Stimulated activated naive B cell treated with anti-CD40 and anti-IgM and Interleukin-4, amounts not matched to agents 10 μg/mL and 1 μg/mL and 100 μg/mL, for 72 hours (primary cell): ENCODE data around the gene DNAJC11.
A peak's percentile ranks its signal among the peaks of the same experiment; 100 is the strongest.

ENCODE experiments used
- ATAC-seq, 2 donors: fragments of 150-1000 bp; cut with Tn5 transposase; replicated peaks; 2 replicates each; pipeline ENCODE4 v1.10.0; 2021; ENCODE audit warnings: moderate library complexity in 1 of 2
- DNase-seq: peaks from one replicate; pipeline ENCODE4 v3.0.0; 2021
- H3K27ac Mint-ChIP-seq: one replicate; pipeline ENCODE4 v1.8.0; 2022; ENCODE audit warnings: mild to moderate bottlenecking, mixed read lengths
- H3K27me3 Mint-ChIP-seq, 2 donors: one replicate each; pipeline ENCODE4 v1.8.0; 2022; ENCODE audit warnings: mixed read lengths in 2 of 2
- H3K36me3 Mint-ChIP-seq, 2 donors: one replicate each; pipeline ENCODE4 v1.8.0; 2022; ENCODE audit warnings: mixed read lengths in 2 of 2, mild to moderate bottlenecking in 1 of 2
- H3K4me1 Mint-ChIP-seq, 2 donors: one replicate each; pipeline ENCODE4 v1.8.0; 2022; ENCODE audit warnings: mixed read lengths in 2 of 2, mild to moderate bottlenecking in 1 of 2
- H3K4me3 Mint-ChIP-seq, 2 donors: one replicate each; pipeline ENCODE4 v1.8.0; 2022; ENCODE audit warnings: mild to moderate bottlenecking in 2 of 2, mixed read lengths in 2 of 2, moderate library complexity in 1 of 2
- H3K9me3 Mint-ChIP-seq, 2 donors: one replicate each; pipeline ENCODE4 v1.8.0; 2022; ENCODE audit warnings: mixed read lengths in 2 of 2, mild to moderate bottlenecking in 1 of 2

Gene DNAJC11

GRCh38 chr1:6619045-6619444 lies 82.6 kb downstream of the DNAJC11 start:
- no peak for DNase-seq
- ATAC-seq: no peak
- no peaks in the 10 kb centered on the region for H3K9me3 Mint-ChIP-seq
- H3K27ac Mint-ChIP-seq: no peak overlapping the region
- no peaks in the 10 kb centered on the region for H3K27me3 Mint-ChIP-seq
- H3K4me1 Mint-ChIP-seq: peaks cover 7 to 21% of the 10 kb centered on the region in 2 donors
- H3K36me3 Mint-ChIP-seq: peaks cover 17 to 23% of the 10 kb centered on the region in 2 donors
- H3K4me3 Mint-ChIP-seq: no peak overlapping the region

DNA sequence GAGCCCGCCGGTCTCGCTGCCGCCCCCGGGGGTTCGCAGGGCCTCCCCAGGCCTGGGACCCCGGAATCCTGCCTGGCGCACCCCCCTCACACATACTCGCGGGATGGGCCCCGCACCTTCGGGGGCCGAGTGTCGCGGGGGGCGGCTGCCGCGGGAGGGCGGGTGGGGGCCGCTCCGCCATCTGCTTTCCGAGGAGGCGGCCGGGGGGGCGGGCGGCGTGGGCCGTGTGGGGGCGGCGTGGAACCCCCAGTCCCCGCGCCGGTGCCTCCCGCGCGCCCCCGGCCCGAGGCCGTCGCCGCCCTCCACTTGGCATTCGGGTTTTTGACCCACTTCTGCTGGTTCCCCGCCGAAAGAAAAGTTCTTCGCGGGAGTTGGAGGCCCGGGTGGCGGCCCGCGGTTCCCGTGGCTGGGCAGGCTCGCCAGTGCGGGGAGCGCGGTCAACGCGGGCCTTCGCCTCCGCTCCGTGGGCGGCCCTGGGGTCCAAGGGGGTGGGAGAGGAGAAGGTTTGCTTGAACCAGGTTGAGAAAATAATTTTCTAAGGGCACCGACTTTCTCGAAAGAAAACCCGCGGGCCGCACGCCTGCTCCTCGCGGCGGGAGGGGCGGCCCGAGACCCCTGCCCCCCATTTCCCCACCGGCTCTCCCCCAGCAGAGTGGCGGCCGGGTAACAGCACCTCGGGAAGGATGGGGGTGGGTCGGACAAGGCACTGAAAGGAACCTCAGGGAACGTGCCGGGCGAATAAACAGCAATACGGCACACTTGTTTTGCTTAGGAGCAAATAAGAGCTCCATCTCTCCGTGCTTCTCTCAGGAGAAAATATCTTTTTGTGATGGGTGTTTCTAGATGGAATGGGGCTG lies 86.5 kb downstream of the DNAJC11 start:
- Mint-ChIP-seq H3K4me1 (peaks cover 12 to 29% of the 10 kb centered on the region in 2 donors), H3K27me3 (no peaks in the 10 kb centered on the region), H3K27ac (peak overlapping the region; percentile 25), H3K9me3 (no peaks in the 10 kb centered on the region), H3K4me3 (peak overlapping the region; percentile 52 to 86), H3K36me3 (peaks cover 9% of the 10 kb centered on the region in 2 donors)
- no peak for DNase-seq
- ATAC-seq: no peak

DNA sequence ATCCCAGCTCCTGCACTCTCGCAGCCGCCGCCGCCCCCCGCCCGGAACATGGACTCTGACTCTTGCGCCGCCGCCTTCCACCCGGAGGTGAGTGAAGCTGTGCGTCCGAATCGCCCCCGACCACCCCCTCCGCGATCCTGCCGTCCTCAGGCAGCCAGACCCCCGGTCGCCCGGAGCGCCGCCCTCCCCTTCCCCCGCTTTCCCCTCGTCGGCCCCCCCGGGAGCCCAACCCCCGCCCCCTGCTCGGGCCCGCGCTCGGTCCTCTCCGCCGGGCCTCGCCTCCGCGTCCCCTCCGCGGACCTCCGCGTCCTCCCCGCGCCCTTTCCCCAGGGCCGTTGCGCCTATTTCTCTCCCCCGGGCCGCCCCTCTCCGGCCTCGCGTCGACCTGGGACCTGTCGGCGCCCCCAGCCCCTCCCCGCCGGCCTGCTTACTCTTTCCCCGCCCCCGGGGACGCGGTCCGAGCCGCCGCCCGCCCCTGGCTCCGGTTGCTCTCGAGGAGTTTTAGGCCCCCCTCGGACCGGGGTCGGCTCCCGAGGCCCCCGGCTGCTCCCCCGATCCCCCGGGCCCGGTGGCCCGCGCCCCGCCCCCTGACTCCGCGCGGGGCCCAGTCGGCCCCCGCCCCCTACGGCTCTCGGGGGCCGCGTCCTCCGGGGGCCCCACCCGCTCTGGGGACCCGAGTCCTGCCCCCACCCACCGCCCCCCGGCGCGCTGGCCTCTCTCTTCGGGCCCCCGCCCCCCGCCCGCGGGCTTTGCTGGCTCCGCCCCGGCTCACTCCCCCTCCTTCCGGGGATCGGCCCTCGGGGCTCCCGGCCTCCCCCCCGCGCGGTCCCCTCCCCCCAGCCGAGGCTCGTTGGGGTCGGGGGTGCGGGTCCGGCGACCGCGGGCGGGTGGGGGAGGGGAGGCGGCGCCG lies 87.3 kb downstream of the DNAJC11 start:
- Mint-ChIP-seq H3K36me3 (peaks cover 2 to 4% of the 10 kb centered on the region in 2 donors), H3K27me3 (no peaks in the 10 kb centered on the region), H3K9me3 (no peaks in the 10 kb centered on the region), H3K4me1 (peaks cover 12 to 29% of the 10 kb centered on the region in 2 donors), H3K4me3 (peak overlapping the region; percentile 85 to 86), H3K27ac (no peak overlapping the region)
- peak; percentile 32 for DNase-seq
- ATAC-seq: peak; percentile 1 to 5

DNA sequence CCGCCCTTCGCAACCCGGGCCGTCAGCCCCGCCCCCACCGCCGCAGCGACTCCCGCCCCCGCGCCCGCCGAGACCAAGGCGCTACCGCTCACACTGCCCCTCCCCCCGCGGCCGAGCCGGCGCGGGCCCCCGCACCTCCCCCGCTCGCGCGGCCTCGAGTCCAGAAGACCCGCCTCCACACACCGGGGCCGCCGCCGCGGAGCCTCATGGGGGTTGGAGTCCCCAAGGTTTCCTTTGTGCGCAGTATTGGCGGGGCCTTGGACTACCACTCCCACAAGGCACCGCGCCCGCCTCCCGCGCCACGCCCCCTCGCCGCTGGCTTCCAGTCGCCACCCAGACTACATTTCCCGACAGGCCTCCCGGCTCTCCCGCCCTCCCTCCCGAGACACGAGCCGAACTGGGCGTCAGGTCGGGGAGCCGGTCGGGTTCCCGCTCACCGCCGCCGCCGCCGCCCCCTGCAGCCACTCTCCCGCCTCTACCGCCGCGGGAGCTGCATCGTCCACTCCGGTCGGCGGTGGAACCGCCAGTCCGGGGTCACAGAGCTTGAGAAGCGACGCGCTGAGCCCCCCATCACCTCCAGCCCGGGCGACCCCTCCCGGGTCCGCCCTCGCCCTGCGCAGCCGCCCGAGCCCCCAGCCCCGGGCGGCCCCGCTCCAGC lies 88.1 kb downstream of the DNAJC11 start, which contains the start of gene PHF13:
Gene PHF13 (plus strand): TSS at position 371 of the 658 bp plus-strand sequence. CDS start 336 bp downstream, outside the sequence.
- Mint-ChIP-seq H3K27me3 (no peaks in the 10 kb centered on the region), H3K4me3 (peak within 1 kb of the TSS; percentile 85 to 86), H3K27ac (peak within 1 kb of the TSS; percentile 89), H3K9me3 (no peaks in the 10 kb centered on the region), H3K36me3 (peaks cover under 1% of the 10 kb centered on the region in 2 donors), H3K4me1 (peaks cover 12 to 25% of the 10 kb centered on the region in 2 donors)
- peak; percentile 100 for DNase-seq
- ATAC-seq: peak; percentile 95 to 96

DNA sequence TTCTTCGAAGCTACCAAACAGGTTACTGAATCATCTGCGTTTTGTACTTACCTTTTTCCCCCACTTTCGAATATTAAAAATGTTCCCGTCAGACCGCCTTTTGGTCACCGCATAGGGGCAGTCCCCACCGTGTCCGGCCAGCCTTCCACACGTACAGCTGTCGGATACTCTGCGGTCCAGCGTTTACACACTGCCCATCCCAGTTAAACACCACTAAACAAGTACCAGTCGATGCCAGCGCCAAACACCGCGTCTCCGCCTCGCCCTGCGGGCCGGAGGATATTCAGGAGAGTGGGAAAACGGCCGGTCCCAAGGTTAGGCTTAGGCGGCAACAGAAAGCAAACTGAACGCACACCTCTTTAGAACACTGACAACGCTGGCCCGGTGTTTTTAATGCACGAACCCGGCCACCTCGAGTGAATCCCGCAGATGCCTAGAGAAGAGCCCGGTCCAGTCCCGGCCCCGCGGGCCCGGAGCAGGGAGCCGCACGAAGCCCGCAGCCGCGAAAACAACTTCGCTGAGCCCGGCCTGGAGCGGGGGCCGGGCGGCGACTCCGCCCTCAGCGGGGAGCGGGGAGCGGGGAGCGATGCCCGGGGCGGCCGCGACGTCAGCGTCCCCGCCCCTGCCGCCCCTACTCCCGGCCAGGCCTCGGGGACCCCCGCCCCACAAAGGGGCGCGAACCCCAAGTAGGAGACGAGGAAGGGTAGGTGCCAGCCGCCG lies 88.8 kb downstream of the DNAJC11 start:
- Mint-ChIP-seq H3K9me3 (no peaks in the 10 kb centered on the region), H3K4me1 (peaks cover 12 to 24% of the 10 kb centered on the region in 2 donors), H3K4me3 (peak overlapping the region; percentile 85 to 86), H3K27ac (peak overlapping the region; percentile 89), H3K27me3 (no peaks in the 10 kb centered on the region), H3K36me3 (no peaks in the 10 kb centered on the region)
- ATAC-seq (peak; percentile 45 to 53), DNase-seq (peak; percentile 18)

GRCh38 chr1:6603915-6604558 lies 97.6 kb downstream of the DNAJC11 start:
- H3K27ac Mint-ChIP-seq: peak overlapping the region; percentile 96
- ATAC-seq: no peak
- peaks cover 20 to 36% of the 10 kb centered on the region in 2 donors for H3K4me1 Mint-ChIP-seq
- H3K27me3 Mint-ChIP-seq: no peaks in the 10 kb centered on the region
- no peak for DNase-seq
- H3K36me3 Mint-ChIP-seq: peaks cover 2 to 12% of the 10 kb centered on the region in 2 donors
- H3K4me3 Mint-ChIP-seq: peak overlapping the region; percentile 82 to 87
- no peaks in the 10 kb centered on the region for H3K9me3 Mint-ChIP-seq

DNA sequence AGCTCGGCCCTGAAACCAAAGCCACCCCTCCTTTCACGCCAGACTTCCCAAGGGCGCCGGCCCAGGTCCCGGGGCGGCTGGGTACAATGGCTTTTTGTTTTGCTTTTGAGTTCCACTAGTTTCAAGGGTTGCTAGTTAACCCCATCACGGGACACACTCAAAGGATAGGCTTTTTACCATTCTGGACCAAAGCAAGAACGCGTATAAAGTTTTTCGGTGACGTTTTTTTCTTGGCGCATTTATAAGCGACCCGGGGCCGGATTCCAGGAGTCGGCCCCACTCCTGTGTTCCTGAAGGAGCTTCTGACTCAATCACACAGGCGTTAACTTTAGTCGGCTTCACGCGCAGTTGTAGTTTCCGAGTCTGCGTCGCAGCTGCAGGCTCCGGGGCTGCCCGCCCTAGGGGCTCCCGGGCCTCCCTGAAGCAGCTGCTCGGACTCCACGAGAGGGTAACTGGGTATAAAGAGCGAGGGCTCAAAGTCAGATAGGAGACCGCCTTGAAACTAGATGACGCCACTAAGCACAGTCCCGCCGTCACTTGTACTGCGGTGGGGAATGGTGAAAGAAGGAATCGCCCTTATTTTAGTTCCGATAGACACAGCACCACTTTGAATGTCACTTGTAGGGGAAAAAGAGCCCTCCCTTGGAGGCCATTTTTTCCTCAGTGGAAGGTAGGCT lies 98.2 kb downstream of the DNAJC11 start:
- no peaks in the 10 kb centered on the region for H3K9me3 Mint-ChIP-seq
- peaks cover 21 to 42% of the 10 kb centered on the region in 2 donors for H3K4me1 Mint-ChIP-seq
- peak overlapping the region; percentile 96 for H3K27ac Mint-ChIP-seq
- peak; percentile 59 for DNase-seq
- no peaks in the 10 kb centered on the region for H3K27me3 Mint-ChIP-seq
- H3K36me3 Mint-ChIP-seq: peaks cover 2 to 17% of the 10 kb centered on the region in 2 donors
- peak; percentile 45 to 47 for ATAC-seq
- H3K4me3 Mint-ChIP-seq: peak overlapping the region; percentile 82 to 87

- ATAC-seq (peak; percentile 67 to 77), DNase-seq (peak; percentile 86)
- H3K27me3 Mint-ChIP-seq: no peaks in the 10 kb centered on the region
- peaks cover 2 to 20% of the 10 kb centered on the region in 2 donors for H3K36me3 Mint-ChIP-seq
- H3K4me3 Mint-ChIP-seq: peak within 1 kb of the TSS; percentile 91 to 93
- no peaks in the 10 kb centered on the region for H3K9me3 Mint-ChIP-seq
- peaks cover 24 to 43% of the 10 kb centered on the region in 2 donors for H3K4me1 Mint-ChIP-seq
- H3K27ac Mint-ChIP-seq: peak within 1 kb of the TSS; percentile 96
Measured at GRCh38 chr1:6602669-6603237, 98.9 kb downstream of the DNAJC11 start, which contains the start of gene KLHL21. KLHL21 (minus strand) TSS chr1:6602869; CDS start chr1:6602817, 52 bp downstream.

- Mint-ChIP-seq H3K36me3 (peaks cover 4 to 24% of the 10 kb centered on the region in 2 donors), H3K9me3 (no peaks in the 10 kb centered on the region), H3K4me3 (peak overlapping the region; percentile 91 to 93), H3K4me1 (peaks cover 26 to 50% of the 10 kb centered on the region in 2 donors), H3K27ac (peak overlapping the region; percentile 92), H3K27me3 (no peaks in the 10 kb centered on the region)
- no peak for DNase-seq
- peak; percentile 47 to 54 for ATAC-seq
Measured at GRCh38 chr1:6601923-6602668, 99.5 kb downstream of the DNAJC11 start.

- peaks cover 5 to 27% of the 10 kb centered on the region in 2 donors for H3K36me3 Mint-ChIP-seq
- peak overlapping the region; percentile 91 to 93 for H3K4me3 Mint-ChIP-seq
- H3K9me3 Mint-ChIP-seq: no peaks in the 10 kb centered on the region
- peak; percentile 50 to 62 for ATAC-seq
- H3K27ac Mint-ChIP-seq: peak overlapping the region; percentile 92
- peaks cover 26 to 58% of the 10 kb centered on the region in 2 donors for H3K4me1 Mint-ChIP-seq
- DNase-seq: peak; percentile 61
- H3K27me3 Mint-ChIP-seq: no peaks in the 10 kb centered on the region
Measured at GRCh38 chr1:6601049-6601922, 100.3 kb downstream of the DNAJC11 start.
